Left ventricle myocardium inferior (tissue), 1 donor: ENCODE measurements around the gene NUDT5. TPM values are rescaled to one million over a fixed set of nuclear protein-coding genes. Genes with fewer than 3 reads are reported as not detected.
A peak's percentile ranks its signal among the peaks of the same experiment; 100 is the strongest.

Experiments used
- DNase-seq: peaks from one replicate; pipeline ENCODE4 v3.0.0-alpha.2; 2020
- H3K27ac ChIP-seq: fragments of 200-600 bp; replicated peaks from 2 replicates; pipeline ENCODE4 v1.8.0; 2021
- H3K27me3 ChIP-seq: fragments of 200-600 bp; 2 replicates; pipeline ENCODE4 v1.8.0; 2021; ENCODE audit warnings: low read depth
- H3K36me3 ChIP-seq: fragments of 200-600 bp; 2 replicates; pipeline ENCODE4 v1.8.0; 2021
- H3K4me1 ChIP-seq: fragments of 200-600 bp; 2 replicates; pipeline ENCODE4 v1.8.0; 2021
- H3K4me3 ChIP-seq: fragments of 200-600 bp; 2 replicates; pipeline ENCODE4 v1.8.0; 2021; ENCODE audit warnings: mild to moderate bottlenecking, moderate library complexity
- H3K9me3 ChIP-seq: fragments of 200-600 bp; replicated peaks from 2 replicates; pipeline ENCODE4 v1.8.0; 2021
- intact Hi-C: fragments of 100-400 bp; cut with micrococcal nuclease; formaldehyde crosslinking; loops from one replicate; pipeline ENCODE4 v1.11.0; 2022
- total RNA-seq: library from RNA; stranded (reverse); fragmentation: NEBNext Ultra II Directional; extraction: Animal tissue kit (Norgen Biotek cat#: 25700); gene quantifications from one replicate; pipeline ENCODE4 v1.2.1, GENCODE V29; 2021
- TF ChIP-seq, protein P1 (sequence below): fragments of 200-600 bp; IDR thresholded peaks from 2 replicates; pipeline ENCODE4 v1.8.0; 2021; ENCODE audit warnings: antibody characterized with exemption, mild to moderate bottlenecking, borderline replicate concordance
- donor health status: DM: no; HTN: yes; CAD: no; lungs with severe emphysema.

NUDT5 gene
- total RNA-seq, 1 donor from 2014 or later: 8.6 TPM

- DNase-seq: peak; percentile 38
Observed at GRCh38 chr10:12194752-12195271, 879 bp downstream of the NUDT5 start.

GRCh38 chr10:12193193-12193592 lies 2.5 kb downstream of the NUDT5 start:
- no peak for DNase-seq
- Histone ChIP-seq H3K4me3 (no peak overlapping the region), H3K9me3 (no peaks in the 10 kb centered on the region), H3K27me3 (no peaks in the 10 kb centered on the region), H3K36me3 (no peaks in the 10 kb centered on the region), H3K27ac (no peak overlapping the region), H3K4me1 (peaks cover 45% of the 10 kb centered on the region)
- TF ChIP-seq, protein P1, sequence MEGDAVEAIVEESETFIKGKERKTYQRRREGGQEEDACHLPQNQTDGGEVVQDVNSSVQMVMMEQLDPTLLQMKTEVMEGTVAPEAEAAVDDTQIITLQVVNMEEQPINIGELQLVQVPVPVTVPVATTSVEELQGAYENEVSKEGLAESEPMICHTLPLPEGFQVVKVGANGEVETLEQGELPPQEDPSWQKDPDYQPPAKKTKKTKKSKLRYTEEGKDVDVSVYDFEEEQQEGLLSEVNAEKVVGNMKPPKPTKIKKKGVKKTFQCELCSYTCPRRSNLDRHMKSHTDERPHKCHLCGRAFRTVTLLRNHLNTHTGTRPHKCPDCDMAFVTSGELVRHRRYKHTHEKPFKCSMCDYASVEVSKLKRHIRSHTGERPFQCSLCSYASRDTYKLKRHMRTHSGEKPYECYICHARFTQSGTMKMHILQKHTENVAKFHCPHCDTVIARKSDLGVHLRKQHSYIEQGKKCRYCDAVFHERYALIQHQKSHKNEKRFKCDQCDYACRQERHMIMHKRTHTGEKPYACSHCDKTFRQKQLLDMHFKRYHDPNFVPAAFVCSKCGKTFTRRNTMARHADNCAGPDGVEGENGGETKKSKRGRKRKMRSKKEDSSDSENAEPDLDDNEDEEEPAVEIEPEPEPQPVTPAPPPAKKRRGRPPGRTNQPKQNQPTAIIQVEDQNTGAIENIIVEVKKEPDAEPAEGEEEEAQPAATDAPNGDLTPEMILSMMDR: no peak
- intact Hi-C loops: no loop called here

More at GRCh38 chr10:12194752-12195271, 879 bp downstream of the NUDT5 start:
- Histone ChIP-seq H3K9me3 (no peaks in the 10 kb centered on the region), H3K4me3 (peak overlapping the region; percentile 89), H3K36me3 (peaks cover 12% of the 10 kb centered on the region), H3K4me1 (peaks cover 49% of the 10 kb centered on the region), H3K27me3 (no peaks in the 10 kb centered on the region), H3K27ac (peak overlapping the region; percentile 97)
- intact Hi-C loops: no loop called here
- TF ChIP-seq, protein P1: no peak

GRCh38 chr10:12191715-12192114 lies 4.0 kb downstream of the NUDT5 start:
- peaks cover 5% of the 10 kb centered on the region for H3K36me3 ChIP-seq
- H3K27ac ChIP-seq: no peak overlapping the region
- TF ChIP-seq, protein P1: no peak
- no peak for DNase-seq
- intact Hi-C loops: no loop called here
- no peaks in the 10 kb centered on the region for H3K9me3 ChIP-seq
- H3K4me1 ChIP-seq: peaks cover 30% of the 10 kb centered on the region
- H3K4me3 ChIP-seq: no peak overlapping the region
- no peaks in the 10 kb centered on the region for H3K27me3 ChIP-seq

- H3K4me3 ChIP-seq: no peak overlapping the region
- peaks cover 14% of the 10 kb centered on the region for H3K4me1 ChIP-seq
- no peaks in the 10 kb centered on the region for H3K27me3 ChIP-seq
- TF ChIP-seq, protein P1: no peak
- H3K36me3 ChIP-seq: peaks cover 27% of the 10 kb centered on the region
- H3K27ac ChIP-seq: no peak overlapping the region
- intact Hi-C loops: no loop called here
- no peaks in the 10 kb centered on the region for H3K9me3 ChIP-seq
- no peak for DNase-seq
Observed at GRCh38 chr10:12189426-12189825, 6.3 kb downstream of the NUDT5 start.

GRCh38 chr10:12188656-12189055 lies 7.0 kb downstream of the NUDT5 start:
- Histone ChIP-seq H3K4me3 (no peak overlapping the region), H3K36me3 (peaks cover 34% of the 10 kb centered on the region), H3K27me3 (no peaks in the 10 kb centered on the region), H3K9me3 (no peaks in the 10 kb centered on the region), H3K4me1 (peaks cover 6% of the 10 kb centered on the region), H3K27ac (no peak overlapping the region)
- intact Hi-C loops: no loop called here
- DNase-seq: no peak
- TF ChIP-seq, protein P1: no peak
